ENCODE results near the gene EDN3.

- TF ChIP-seq POLR2AphosphoS5 (IDR thresholded peaks at IDR 0.05; ENCODE audit: low read depth) (no peak), CTCF (conservative IDR thresholded peaks at IDR 0.05; ENCODE audit: low read depth in 2 of 2) (no peak), ETS1 (IDR thresholded peaks at IDR 0.05) (no peak), EZH2 (IDR thresholded peaks at IDR 0.05; ENCODE audit: low read depth, unreplicated experiment) (no peak), JUNB (IDR thresholded peaks at IDR 0.05; ENCODE audit: unreplicated experiment) (no peak), REST (IDR thresholded peaks at IDR 0.05; ENCODE audit: unreplicated experiment) (no peak), EZH2phosphoT487 (IDR thresholded peaks at IDR 0.05; ENCODE audit: unreplicated experiment) (no peak), CREB1 (CRISPR knock-in tag; IDR thresholded peaks at IDR 0.05; ENCODE audit: low read depth) (no peak)
Measured at GRCh38 chr20:59253779-59254319, 46.6 kb upstream of the EDN3 start.

Measured in GM23338 (cell line).